GM20000 (cell line): ENCODE measurements around the gene SMAD7.

ENCODE experiments used
- DNase-seq: peaks from one replicate; pipeline ENCODE4 v3.0.0; 2012; ENCODE audit warnings: low spot score
- CTCF ChIP-seq: IDR thresholded peaks from 2 replicates; pipeline ENCODE4 v1.5.1; 2012; ENCODE audit warnings: mild to moderate bottlenecking, control low read depth; ENCODE audit errors: extremely low read depth, missing control alignments

SMAD7 gene

GRCh38 chr18:48913775-48914174 is 37.0 kb downstream of the SMAD7 start:
- TF ChIP-seq CTCF, result no peak
- no peak for DNase-seq

DNA sequence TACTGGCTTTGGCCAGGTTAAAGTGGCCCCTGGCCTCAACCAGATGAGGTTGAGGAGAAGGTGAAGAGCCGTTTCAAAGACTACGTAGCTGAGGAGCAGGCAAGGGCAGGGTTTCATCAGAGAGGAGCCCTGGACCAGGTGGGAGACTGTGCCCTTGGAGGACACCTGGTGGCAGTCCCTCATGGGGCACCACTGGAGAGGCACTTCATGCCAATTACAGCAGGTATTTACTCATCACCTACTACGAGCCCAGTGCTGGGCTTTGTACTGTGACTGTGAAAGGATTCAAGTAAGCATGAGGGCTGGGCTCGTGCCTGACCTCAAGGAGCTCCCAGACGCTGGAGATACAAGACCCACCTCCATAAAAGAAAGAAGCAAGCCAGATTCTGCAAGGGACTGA is 37.6 kb downstream of the SMAD7 start:
- no peak for TF ChIP-seq CTCF

DNA sequence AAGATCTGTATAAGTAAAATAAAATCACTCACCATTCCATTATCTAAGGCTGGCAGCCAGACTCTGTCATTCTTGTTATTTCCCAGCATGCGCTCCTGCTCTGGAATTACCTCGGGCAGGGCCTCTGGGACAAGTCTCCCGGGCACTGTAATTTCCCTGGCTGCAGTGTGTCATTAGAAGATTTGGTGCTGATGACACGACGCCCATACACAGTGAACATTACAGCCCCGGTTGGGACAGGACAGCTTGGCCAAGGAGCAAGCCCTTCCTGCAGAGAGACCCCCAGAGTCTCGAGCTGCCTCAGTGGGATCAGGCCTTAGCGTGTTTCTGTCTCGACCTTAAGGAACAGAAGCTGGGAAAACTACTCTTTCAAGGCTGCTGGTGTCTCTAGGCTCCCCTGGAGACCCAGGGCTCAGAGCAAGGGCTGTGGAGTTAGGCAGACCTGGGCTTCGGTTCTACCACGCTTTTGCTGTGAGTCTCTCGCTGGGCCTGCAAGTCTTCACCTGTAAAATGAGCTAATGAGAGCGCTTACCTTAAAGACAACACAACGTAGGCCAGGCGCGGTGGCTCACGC is 39.7 kb downstream of the SMAD7 start:
- TF ChIP-seq CTCF, result no peak
- no peak for DNase-seq

More for the DNA sequence above, 37.6 kb downstream of the SMAD7 start:
- DNase-seq, result no peak

GRCh38 chr18:48909721-48910120 is 41.0 kb downstream of the SMAD7 start:
- no peak for DNase-seq
- TF ChIP-seq CTCF, result no peak

DNA sequence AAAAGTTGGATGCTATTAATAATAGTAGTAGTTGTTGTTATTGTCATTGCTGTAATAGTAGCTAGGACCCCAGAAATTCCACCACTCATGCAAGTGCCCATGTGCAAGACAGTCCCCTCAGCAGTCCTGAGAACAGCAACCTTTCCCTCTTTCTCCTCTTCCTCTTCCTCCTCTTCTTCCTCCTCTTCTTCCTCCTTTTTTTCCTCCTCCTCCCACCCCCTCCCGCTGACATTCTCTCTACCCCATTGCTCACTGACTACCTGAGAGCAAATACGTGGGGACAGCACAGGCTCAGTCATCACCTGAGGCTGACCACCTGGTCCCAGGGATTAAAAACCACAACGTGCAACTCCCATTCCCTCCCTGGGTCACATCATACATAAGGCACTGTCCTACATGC is 41.8 kb downstream of the SMAD7 start:
- no peak for TF ChIP-seq CTCF
- DNase-seq, result no peak

- TF ChIP-seq CTCF, result no peak
- DNase-seq, result no peak
These were observed 45.3 kb downstream of the SMAD7 start for GRCh38 chr18:48905513-48905912.

GRCh38 chr18:48904847-48905394 is 45.8 kb downstream of the SMAD7 start:
- TF ChIP-seq CTCF, result no peak
- DNase-seq, result no peak
